A549 treated with Hydrocortisone at 1 μM for 4 hours (cell line): ENCODE data around the gene CTTN. TPM values are rescaled to one million over a fixed set of nuclear protein-coding genes. Genes with fewer than 3 reads are reported as not detected.

Experiments
- total RNA-seq: library from RNA; stranded (reverse); fragments of 200-300 nt; extraction: Qiagen RNA extraction; gene quantifications from 5 replicates; pipeline ENCODE4 v1.2.3, GENCODE V29; 2022

Gene CTTN
- 205 to 247 TPM (median 211 TPM) in 5 replicates for total RNA-seq

GRCh38 chr11:70397983-70398833 lies at the start of gene CTTN:
Gene CTTN (plus strand): TSS chr11:70398529. CDS start chr11:70407298, 8,769 bp downstream.

Other genes with a start within 250 kb of the CTTN start
- gene FADD, start 195.2 kb upstream of the CTTN start, total RNA-seq, result 56.7 to 72.7 TPM (median 67.5 TPM) in 5 replicates
- gene PPFIA1, start 127.8 kb upstream of the CTTN start, total RNA-seq, result 23.9 to 33.2 TPM (median 28.2 TPM) in 5 replicates